Chondrocyte (in vitro differentiated cells): ENCODE measurements around the gene TBX21. TPM values are rescaled to one million over a fixed set of nuclear protein-coding genes. Genes with fewer than 3 reads are reported as not detected.
A peak's percentile ranks its signal among the peaks of the same experiment; 100 is the strongest.

Source experiments
- DNase-seq: peaks from one replicate; pipeline ENCODE4 v3.0.0; 2021; ENCODE audit warnings: mixed read lengths, low spot score
- H3K27ac Mint-ChIP-seq: one replicate; pipeline ENCODE4 v1.8.0; 2021; ENCODE audit warnings: mild to moderate bottlenecking, moderate library complexity, mixed read lengths; ENCODE audit not compliant: unreplicated experiment
- H3K27me3 Mint-ChIP-seq: 2 replicates; pipeline ENCODE4 v1.8.0; 2021; ENCODE audit warnings: low read depth, mixed read lengths
- H3K36me3 Mint-ChIP-seq: 2 replicates; pipeline ENCODE4 v1.8.0; 2021; ENCODE audit warnings: low read depth, mixed read lengths
- H3K4me1 Mint-ChIP-seq: 2 replicates; pipeline ENCODE4 v1.8.0; 2021; ENCODE audit warnings: low read depth, mild to moderate bottlenecking, mixed read lengths
- H3K4me3 Mint-ChIP-seq: one replicate; pipeline ENCODE4 v1.8.0; 2021; ENCODE audit warnings: mild to moderate bottlenecking, moderate library complexity, mixed read lengths; ENCODE audit not compliant: unreplicated experiment
- H3K9me3 Mint-ChIP-seq: 2 replicates; pipeline ENCODE4 v1.8.0; 2021; ENCODE audit warnings: low read depth, mixed read lengths
- CTCF ChIP-seq: fragments of 200-600 bp; sonication (generic); IDR thresholded peaks from 2 replicates; pipeline ENCODE4 v1.5.0; 2021; ENCODE audit warnings: antibody characterized with exemption, mild to moderate bottlenecking, moderate library complexity
- total RNA-seq: library from RNA; stranded (reverse); gene quantifications from 3 replicates; pipeline ENCODE4 v1.2.1, GENCODE V29; 2021

TBX21 gene
- total RNA-seq, 1 donor from 2014 or later = not detected

GRCh38 chr17:47720754-47721533 lies 12.1 kb upstream of the TBX21 start:
- Mint-ChIP-seq H3K36me3 (no peaks in the 10 kb centered on the region), H3K9me3 (no peaks in the 10 kb centered on the region), H3K4me1 (peaks cover 29% of the 10 kb centered on the region), H3K27me3 (peaks cover 39% of the 10 kb centered on the region), H3K4me3 (peak overlapping the region; percentile 16), H3K27ac (no peak overlapping the region)
- no peak for TF ChIP-seq CTCF
- DNase-seq = no peak

GRCh38 chr17:47721725-47722124 lies 11.3 kb upstream of the TBX21 start:
- no peaks in the 10 kb centered on the region for H3K36me3 Mint-ChIP-seq
- H3K4me1 Mint-ChIP-seq = peaks cover 29% of the 10 kb centered on the region
- no peak overlapping the region for H3K27ac Mint-ChIP-seq
- DNase-seq = no peak
- H3K9me3 Mint-ChIP-seq = no peaks in the 10 kb centered on the region
- H3K4me3 Mint-ChIP-seq = no peak overlapping the region
- no peak for TF ChIP-seq CTCF
- H3K27me3 Mint-ChIP-seq = peaks cover 44% of the 10 kb centered on the region

- DNase-seq = no peak
- H3K27ac Mint-ChIP-seq = no peak overlapping the region
- TF ChIP-seq CTCF = no peak
- H3K4me1 Mint-ChIP-seq = peaks cover 12% of the 10 kb centered on the region
- no peaks in the 10 kb centered on the region for H3K36me3 Mint-ChIP-seq
- no peaks in the 10 kb centered on the region for H3K9me3 Mint-ChIP-seq
- no peak overlapping the region for H3K4me3 Mint-ChIP-seq
- H3K27me3 Mint-ChIP-seq = peaks cover 37% of the 10 kb centered on the region
These were observed 8.3 kb upstream of the TBX21 start for GRCh38 chr17:47724705-47725104.

- no peak for DNase-seq
- H3K9me3 Mint-ChIP-seq = no peaks in the 10 kb centered on the region
- peaks cover 5% of the 10 kb centered on the region for H3K4me1 Mint-ChIP-seq
- no peak overlapping the region for H3K4me3 Mint-ChIP-seq
- TF ChIP-seq CTCF = no peak
- peaks cover 43% of the 10 kb centered on the region for H3K27me3 Mint-ChIP-seq
- no peaks in the 10 kb centered on the region for H3K36me3 Mint-ChIP-seq
- no peak overlapping the region for H3K27ac Mint-ChIP-seq
These were observed 7.5 kb upstream of the TBX21 start for GRCh38 chr17:47725446-47726111.

- no peak overlapping the region for H3K4me3 Mint-ChIP-seq
- no peaks in the 10 kb centered on the region for H3K9me3 Mint-ChIP-seq
- H3K36me3 Mint-ChIP-seq = no peaks in the 10 kb centered on the region
- H3K27me3 Mint-ChIP-seq = peaks cover 53% of the 10 kb centered on the region
- peak; percentile 62 for DNase-seq
- H3K27ac Mint-ChIP-seq = no peak overlapping the region
- H3K4me1 Mint-ChIP-seq = no peaks in the 10 kb centered on the region
- no peak for TF ChIP-seq CTCF
These were observed 6.0 kb upstream of the TBX21 start for GRCh38 chr17:47726796-47727703.
